Activated CD4-positive, alpha-beta T cell treated with anti-CD3 and anti-CD28 coated beads, Interleukin-2, amount 10 ng/mL, durations not matched to agents 7 days and 5 days (primary cell): ENCODE data around the gene UMAD1. TPM values are rescaled to one million over a fixed set of nuclear protein-coding genes. Genes with fewer than 3 reads are reported as not detected.

Source experiments
- CTCF ChIA-PET: fragments of 350-600 bp; sonication (Branson Sonifier 250); formaldehyde crosslinking; loops from one replicate; lab custom pipeline; 2021; ENCODE audit warnings: antibody characterized with exemption; lab: Charles Lee
- POLR2A ChIA-PET: fragments of 350-600 bp; sonication (Branson Sonifier 250); formaldehyde crosslinking; loops from one replicate; lab custom pipeline; 2021; ENCODE audit warnings: antibody characterized with exemption; lab: Charles Lee
- DNase-seq: peaks from one replicate; pipeline ENCODE4 v3.0.0-alpha.2; 2020
- H3K27ac Mint-ChIP-seq: one replicate; pipeline ENCODE4 v1.8.0; 2021; ENCODE audit warnings: mild to moderate bottlenecking, moderate library complexity, mixed read lengths
- H3K27me3 Mint-ChIP-seq: one replicate; pipeline ENCODE4 v1.8.0; 2021; ENCODE audit warnings: mixed read lengths
- H3K36me3 Mint-ChIP-seq: one replicate; pipeline ENCODE4 v1.8.0; 2021; ENCODE audit warnings: low read depth, mixed read lengths
- H3K4me1 Mint-ChIP-seq: one replicate; pipeline ENCODE4 v1.8.0; 2021; ENCODE audit warnings: mixed read lengths
- H3K4me3 Mint-ChIP-seq: one replicate; pipeline ENCODE4 v1.8.0; 2021; ENCODE audit warnings: mild to moderate bottlenecking, moderate library complexity, mixed read lengths
- H3K9me3 Mint-ChIP-seq: one replicate; pipeline ENCODE4 v1.8.0; 2021; ENCODE audit warnings: mixed read lengths
- total RNA-seq, 2 experiments: library from RNA; stranded (reverse); gene quantifications; one replicate each; pipeline ENCODE4 v1.2.3, GENCODE V29; 2021

UMAD1 gene
- total RNA-seq, result 10 to 100 TPM; 16.3 to 16.4 TPM

DNA sequence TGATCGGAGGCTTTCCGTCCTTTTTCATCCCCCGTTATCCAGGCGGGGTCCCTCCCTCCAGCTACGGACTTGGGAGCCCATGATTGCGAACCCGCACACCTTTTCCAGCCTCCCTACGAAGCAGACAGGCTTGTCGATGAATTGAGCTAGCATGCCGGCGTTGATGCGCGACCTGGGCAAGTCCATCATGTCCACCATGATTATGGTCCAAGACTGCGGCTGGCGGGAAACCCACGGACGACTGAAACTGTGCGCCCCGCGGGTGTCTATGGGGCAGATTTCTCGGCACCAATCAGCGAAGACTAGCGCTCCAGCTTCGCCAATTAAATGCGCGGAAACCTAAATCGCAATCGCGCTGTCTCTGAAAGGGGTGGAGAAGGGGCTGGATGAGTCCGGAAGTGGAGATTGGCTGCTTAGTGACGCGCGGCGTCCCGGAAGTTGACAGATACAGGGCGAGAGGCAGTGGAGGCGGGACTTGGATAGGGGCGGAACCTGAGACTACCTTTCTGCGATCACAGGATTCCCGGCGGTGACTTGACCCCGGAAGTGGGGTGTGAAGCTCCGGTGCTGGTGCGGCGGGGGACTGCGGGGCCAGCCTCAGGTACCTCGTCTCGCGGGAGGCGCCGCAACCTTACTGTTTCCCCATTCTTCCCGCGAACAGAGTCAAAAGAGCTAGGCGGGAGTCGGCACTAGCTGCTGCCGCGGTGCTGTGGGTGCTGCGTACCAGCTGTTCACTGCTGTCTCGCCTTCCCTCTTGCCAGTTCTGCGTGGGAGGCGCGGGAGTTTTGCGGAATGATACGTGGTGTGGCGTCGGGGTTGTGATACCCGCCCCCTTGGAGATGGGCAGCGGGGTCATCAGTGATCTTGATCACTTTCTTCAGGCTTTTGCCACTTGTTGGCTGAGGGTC lies at the start of gene UMAD1:
TSS of gene UMAD1 (plus strand) at position 532 of the 908 bp plus-strand sequence. CDS start 32,620 bp downstream, outside the sequence.
- POLR2A ChIA-PET, result interaction anchor here (0.5 to 0.6 kb wide), 4 partner anchors 60 to 502 kb away, joined by 3 to 11 read pairs (median 5); no protein-coding TSS in a partner anchor
- Mint-ChIP-seq H3K36me3 (peaks cover 36% of the 10 kb centered on the region), H3K9me3 (no peaks in the 10 kb centered on the region), H3K27me3 (no peaks in the 10 kb centered on the region), H3K27ac (peak within 1 kb of the TSS; percentile 99), H3K4me1 (peaks cover 38% of the 10 kb centered on the region), H3K4me3 (peak within 1 kb of the TSS; percentile 92)
- peak; percentile 99 for DNase-seq
- CTCF ChIA-PET, result interaction anchor here (0.6 to 1.2 kb wide), 6 partner anchors 10 to 537 kb away, joined by 3 to 4 read pairs (median 3); no protein-coding TSS in a partner anchor

DNA sequence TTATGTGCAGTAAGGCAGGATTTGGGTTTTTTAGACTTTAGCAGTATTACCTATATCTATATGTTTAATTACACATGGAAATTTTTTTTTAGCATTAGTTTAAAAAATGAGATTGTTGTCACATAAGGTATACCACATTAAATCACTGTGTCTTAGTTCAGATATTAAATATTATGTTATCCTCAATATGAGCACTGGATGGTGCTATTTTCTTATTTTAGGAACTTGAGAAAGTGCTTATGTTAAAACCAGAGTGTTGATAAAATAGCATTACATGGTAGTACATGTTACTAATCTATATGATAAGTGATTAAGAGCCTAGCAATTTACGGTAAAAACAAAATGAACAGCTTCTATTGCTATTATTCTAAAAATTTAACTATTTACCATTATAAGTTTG lies 45.1 kb upstream of the UMAD1 start:
- no peaks in the 10 kb centered on the region for H3K4me1 Mint-ChIP-seq
- DNase-seq, result no peak
- no peaks in the 10 kb centered on the region for H3K27me3 Mint-ChIP-seq
- H3K27ac Mint-ChIP-seq, result no peak overlapping the region
- H3K36me3 Mint-ChIP-seq, result peaks cover 29% of the 10 kb centered on the region
- ChIA-PET POLR2A (interaction anchor here (0.6 kb wide), 1 partner anchor 60 kb away, joined by 3 read pairs; no protein-coding TSS in a partner anchor), CTCF (interaction anchor here (1.5 kb wide), 1 partner anchor 28 kb away, joined by 3 read pairs; no protein-coding TSS in a partner anchor)
- H3K4me3 Mint-ChIP-seq, result no peak overlapping the region
- peaks cover 6% of the 10 kb centered on the region for H3K9me3 Mint-ChIP-seq

DNA sequence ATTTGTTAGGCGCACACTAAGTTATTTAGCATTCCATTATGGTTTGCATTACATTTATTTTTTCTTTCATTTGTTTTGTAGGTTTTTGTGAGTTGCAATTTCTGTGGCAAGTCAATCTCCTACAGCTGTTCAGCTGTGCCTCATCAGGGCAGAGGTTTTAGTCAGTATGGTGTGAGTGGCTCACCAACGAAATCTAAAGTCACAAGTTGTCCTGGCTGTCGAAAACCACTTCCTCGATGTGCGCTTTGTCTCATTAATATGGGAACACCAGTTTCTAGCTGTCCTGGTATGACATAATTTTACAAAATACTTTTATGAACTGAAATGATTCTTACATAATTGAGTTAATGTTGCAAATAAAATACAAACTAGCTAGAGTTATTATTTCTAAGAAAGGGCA lies 44.4 kb upstream of the UMAD1 start:
- ChIA-PET POLR2A (interaction anchor here (0.6 kb wide), 1 partner anchor 59 kb away, joined by 3 read pairs; no protein-coding TSS in a partner anchor), CTCF (interaction anchor here (1.1 to 1.5 kb wide), 2 partner anchors 28 to 44 kb away, joined by 3 read pairs; partner anchors contain the start of gene UMAD1)
- Mint-ChIP-seq H3K27ac (no peak overlapping the region), H3K27me3 (no peaks in the 10 kb centered on the region), H3K9me3 (peaks cover 10% of the 10 kb centered on the region), H3K4me1 (no peaks in the 10 kb centered on the region), H3K4me3 (no peak overlapping the region), H3K36me3 (peaks cover 31% of the 10 kb centered on the region)
- no peak for DNase-seq

DNA sequence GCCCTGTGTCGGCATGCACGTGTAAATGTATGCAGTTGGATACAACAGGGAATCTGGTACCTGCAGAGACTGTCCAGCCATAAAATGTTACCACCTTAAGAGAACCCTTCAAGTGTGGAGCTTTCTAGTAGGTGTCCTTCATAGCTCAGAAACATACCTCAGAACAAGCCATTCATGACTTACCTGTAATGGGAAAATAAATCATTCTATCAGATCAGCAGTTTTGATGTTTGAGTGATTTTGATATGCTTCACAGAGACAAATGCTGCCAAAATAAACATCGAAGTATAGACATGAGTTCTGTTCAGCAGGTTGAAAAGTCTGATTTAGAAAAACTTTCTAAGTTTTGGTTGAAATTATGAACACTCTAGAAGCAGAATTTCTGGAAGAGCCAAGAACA lies 33.5 kb upstream of the UMAD1 start:
- H3K36me3 Mint-ChIP-seq, result peaks cover 7% of the 10 kb centered on the region
- no peak overlapping the region for H3K4me3 Mint-ChIP-seq
- ChIA-PET CTCF (interaction anchor here (0.6 kb wide), 1 partner anchor 17 kb away, joined by 5 read pairs; no protein-coding TSS in a partner anchor), POLR2A (no interaction called here)
- no peak overlapping the region for H3K27ac Mint-ChIP-seq
- H3K27me3 Mint-ChIP-seq, result no peaks in the 10 kb centered on the region
- DNase-seq, result no peak
- no peaks in the 10 kb centered on the region for H3K4me1 Mint-ChIP-seq
- no peaks in the 10 kb centered on the region for H3K9me3 Mint-ChIP-seq

DNA sequence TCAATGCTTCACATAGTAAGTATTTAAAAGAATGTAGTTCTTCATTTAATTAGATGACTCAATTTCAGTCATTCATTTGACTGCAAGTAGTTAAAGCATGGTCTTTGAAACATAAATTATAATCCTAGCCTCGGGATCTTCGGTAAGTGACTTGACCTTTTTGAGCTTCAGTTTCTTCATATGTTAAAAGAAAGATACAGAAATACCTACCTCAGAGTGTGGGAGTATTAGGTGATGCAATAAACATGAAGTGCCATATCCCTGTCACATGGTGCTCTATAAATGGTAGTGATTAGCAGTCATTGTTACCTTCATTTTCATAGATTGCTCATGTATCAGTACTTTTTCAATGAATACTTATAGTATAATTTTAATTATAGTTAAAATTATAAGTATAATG lies 31.2 kb upstream of the UMAD1 start:
- Mint-ChIP-seq H3K27ac (no peak overlapping the region), H3K4me1 (no peaks in the 10 kb centered on the region), H3K36me3 (peaks cover 7% of the 10 kb centered on the region), H3K4me3 (no peak overlapping the region), H3K9me3 (no peaks in the 10 kb centered on the region), H3K27me3 (no peaks in the 10 kb centered on the region)
- CTCF ChIA-PET, result no interaction called here
- POLR2A ChIA-PET, result interaction anchor here (0.6 kb wide), 1 partner anchor 215 kb away, joined by 3 read pairs; no protein-coding TSS in a partner anchor
- no peak for DNase-seq

DNA sequence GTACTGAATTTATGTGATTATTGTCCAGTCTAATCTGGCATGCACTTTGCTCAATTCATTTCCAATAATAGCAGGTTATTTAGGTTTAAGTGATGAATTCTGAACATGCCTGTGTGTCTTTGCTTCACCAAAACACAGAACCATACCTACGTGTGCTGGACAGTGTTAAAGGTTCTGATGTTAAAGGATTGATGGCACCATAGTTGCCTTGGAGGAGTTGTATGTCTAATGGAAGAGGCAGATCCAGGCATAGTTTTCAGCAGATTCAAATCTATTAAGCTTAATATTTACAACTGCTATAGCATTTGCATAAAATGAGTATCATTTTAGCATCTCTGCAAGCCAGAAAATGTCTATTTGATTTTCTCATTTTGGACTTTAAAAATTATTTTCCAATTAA lies 28.0 kb upstream of the UMAD1 start:
- Mint-ChIP-seq H3K36me3 (peaks cover 4% of the 10 kb centered on the region), H3K27me3 (no peaks in the 10 kb centered on the region), H3K27ac (no peak overlapping the region), H3K9me3 (no peaks in the 10 kb centered on the region), H3K4me3 (no peak overlapping the region), H3K4me1 (peaks cover 4% of the 10 kb centered on the region)
- POLR2A ChIA-PET, result no interaction called here
- CTCF ChIA-PET, result no interaction called here
- DNase-seq, result no peak

DNA sequence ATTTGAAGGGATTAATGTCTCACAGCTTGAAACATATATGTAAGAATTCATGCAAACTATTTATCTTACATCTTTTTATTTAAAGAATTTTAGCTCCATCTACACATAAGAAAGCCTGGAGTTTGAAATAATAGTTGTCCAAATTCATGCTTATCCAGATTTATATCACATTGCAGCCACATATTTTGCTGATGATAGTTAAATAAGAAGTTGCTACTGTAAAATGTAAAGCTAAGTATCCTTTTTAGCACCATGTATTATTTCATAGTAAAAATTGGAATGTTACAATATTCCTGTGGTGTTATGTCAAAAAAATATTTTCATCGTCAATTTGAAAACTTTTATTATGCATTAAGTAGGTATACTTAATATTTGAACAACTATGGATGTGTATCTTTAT lies 27.3 kb upstream of the UMAD1 start:
- no peaks in the 10 kb centered on the region for H3K27me3 Mint-ChIP-seq
- H3K27ac Mint-ChIP-seq, result no peak overlapping the region
- peaks cover 7% of the 10 kb centered on the region for H3K4me1 Mint-ChIP-seq
- H3K36me3 Mint-ChIP-seq, result no peaks in the 10 kb centered on the region
- ChIA-PET CTCF (no interaction called here), POLR2A (no interaction called here)
- no peak overlapping the region for H3K4me3 Mint-ChIP-seq
- no peaks in the 10 kb centered on the region for H3K9me3 Mint-ChIP-seq
- DNase-seq, result no peak

DNA sequence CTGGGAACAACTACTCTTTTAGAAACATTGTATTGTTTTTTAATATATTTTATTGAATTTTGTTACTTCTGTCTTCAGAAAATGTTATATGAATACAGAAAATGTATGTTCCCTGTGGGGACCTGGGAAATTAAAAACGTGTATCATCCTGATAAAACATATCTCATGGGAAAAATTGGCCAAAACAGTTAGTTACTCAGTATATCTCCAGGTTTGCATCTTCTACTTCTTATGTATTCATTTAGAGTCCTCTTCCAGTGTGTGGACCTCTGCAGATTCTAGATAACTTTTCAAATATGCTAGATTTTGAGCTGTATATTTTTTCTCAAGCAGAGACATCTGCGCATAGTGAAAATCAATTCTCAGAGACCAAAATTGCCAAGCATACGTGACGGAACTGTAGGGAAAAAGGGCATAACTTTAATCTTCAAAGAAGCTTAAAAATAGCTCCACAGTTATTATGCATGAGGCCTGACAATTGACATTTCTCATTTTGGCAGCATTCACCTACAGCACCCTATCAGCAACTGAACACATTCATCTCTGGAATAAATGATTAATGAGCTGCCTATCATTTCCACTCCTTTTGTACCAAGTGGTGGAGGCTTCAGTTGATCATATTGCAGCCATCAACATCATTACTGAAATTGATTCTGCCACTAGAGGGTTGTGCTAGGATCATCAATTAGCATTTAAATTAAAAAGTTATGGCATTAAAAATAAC lies 26.4 kb upstream of the UMAD1 start:
- ChIA-PET POLR2A (no interaction called here), CTCF (no interaction called here)
- no peaks in the 10 kb centered on the region for H3K36me3 Mint-ChIP-seq
- H3K9me3 Mint-ChIP-seq, result no peaks in the 10 kb centered on the region
- no peak for DNase-seq
- H3K27ac Mint-ChIP-seq, result no peak overlapping the region
- H3K27me3 Mint-ChIP-seq, result no peaks in the 10 kb centered on the region
- H3K4me1 Mint-ChIP-seq, result peaks cover 7% of the 10 kb centered on the region
- H3K4me3 Mint-ChIP-seq, result no peak overlapping the region

DNA sequence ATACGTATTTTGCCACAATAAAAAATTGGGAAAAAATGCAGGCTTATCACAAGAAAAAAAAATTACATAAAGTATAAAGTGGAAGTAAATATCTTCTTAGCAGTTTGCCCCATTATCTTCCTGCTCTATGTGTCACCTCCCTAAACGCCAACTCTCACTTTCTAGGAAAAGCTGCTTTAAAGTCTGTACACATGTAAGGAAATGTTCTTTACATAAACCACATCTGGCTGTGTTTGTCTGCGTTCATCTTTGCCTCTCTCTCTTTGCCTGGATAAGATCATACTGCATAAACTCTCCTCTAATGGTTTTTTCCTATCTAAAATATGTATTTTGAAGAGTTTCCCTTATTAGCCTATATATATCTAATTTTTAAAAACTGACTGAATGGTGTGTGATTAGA lies 23.0 kb upstream of the UMAD1 start:
- Mint-ChIP-seq H3K4me1 (peaks cover 7% of the 10 kb centered on the region), H3K4me3 (no peak overlapping the region), H3K27ac (no peak overlapping the region), H3K27me3 (no peaks in the 10 kb centered on the region), H3K36me3 (no peaks in the 10 kb centered on the region), H3K9me3 (no peaks in the 10 kb centered on the region)
- DNase-seq, result no peak
- CTCF ChIA-PET, result no interaction called here
- POLR2A ChIA-PET, result no interaction called here

DNA sequence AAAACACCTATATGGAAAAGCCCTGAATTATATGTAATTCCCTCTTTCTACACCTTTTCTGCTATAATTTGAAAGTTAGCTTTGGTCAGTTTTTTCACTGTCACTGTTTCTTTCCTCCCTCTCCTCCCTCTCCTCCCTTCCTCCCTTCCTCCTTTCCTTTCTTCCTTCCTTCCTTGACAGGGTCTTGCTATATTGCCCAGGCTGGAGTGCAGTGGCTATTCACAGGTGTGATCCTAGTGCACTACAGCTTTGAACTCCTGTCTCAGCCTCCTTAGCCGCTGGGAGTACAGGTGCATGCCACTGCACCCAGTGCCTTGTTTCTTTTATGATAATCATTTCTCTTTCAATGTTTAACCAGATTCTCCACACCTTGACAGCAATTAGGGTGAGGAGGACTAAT lies 22.1 kb upstream of the UMAD1 start:
- H3K4me3 Mint-ChIP-seq, result no peak overlapping the region
- ChIA-PET POLR2A (no interaction called here), CTCF (no interaction called here)
- peaks cover 7% of the 10 kb centered on the region for H3K4me1 Mint-ChIP-seq
- DNase-seq, result no peak
- H3K27ac Mint-ChIP-seq, result no peak overlapping the region
- no peaks in the 10 kb centered on the region for H3K9me3 Mint-ChIP-seq
- no peaks in the 10 kb centered on the region for H3K27me3 Mint-ChIP-seq
- H3K36me3 Mint-ChIP-seq, result no peaks in the 10 kb centered on the region

DNA sequence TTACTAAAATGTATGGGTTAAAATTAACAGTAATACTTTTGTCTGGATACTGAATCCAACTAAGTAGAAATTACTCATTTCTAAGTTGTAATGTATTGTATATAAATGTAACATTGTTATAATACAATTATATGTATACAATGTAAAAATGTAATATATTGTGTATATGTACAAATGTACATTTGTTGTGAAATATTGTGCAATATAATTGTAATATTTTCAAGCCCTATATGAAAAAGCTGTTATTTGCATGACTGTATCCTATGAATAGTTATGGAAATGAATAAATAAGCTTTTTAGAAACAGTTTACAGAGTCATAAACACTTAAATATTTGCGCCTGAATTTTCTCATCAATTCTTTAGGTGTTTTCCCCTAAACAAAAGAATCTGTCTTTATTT lies 20.3 kb upstream of the UMAD1 start:
- no peaks in the 10 kb centered on the region for H3K36me3 Mint-ChIP-seq
- H3K4me3 Mint-ChIP-seq, result no peak overlapping the region
- H3K27ac Mint-ChIP-seq, result no peak overlapping the region
- ChIA-PET POLR2A (no interaction called here), CTCF (no interaction called here)
- peaks cover 2% of the 10 kb centered on the region for H3K27me3 Mint-ChIP-seq
- DNase-seq, result no peak
- no peaks in the 10 kb centered on the region for H3K9me3 Mint-ChIP-seq
- peaks cover 7% of the 10 kb centered on the region for H3K4me1 Mint-ChIP-seq

DNA sequence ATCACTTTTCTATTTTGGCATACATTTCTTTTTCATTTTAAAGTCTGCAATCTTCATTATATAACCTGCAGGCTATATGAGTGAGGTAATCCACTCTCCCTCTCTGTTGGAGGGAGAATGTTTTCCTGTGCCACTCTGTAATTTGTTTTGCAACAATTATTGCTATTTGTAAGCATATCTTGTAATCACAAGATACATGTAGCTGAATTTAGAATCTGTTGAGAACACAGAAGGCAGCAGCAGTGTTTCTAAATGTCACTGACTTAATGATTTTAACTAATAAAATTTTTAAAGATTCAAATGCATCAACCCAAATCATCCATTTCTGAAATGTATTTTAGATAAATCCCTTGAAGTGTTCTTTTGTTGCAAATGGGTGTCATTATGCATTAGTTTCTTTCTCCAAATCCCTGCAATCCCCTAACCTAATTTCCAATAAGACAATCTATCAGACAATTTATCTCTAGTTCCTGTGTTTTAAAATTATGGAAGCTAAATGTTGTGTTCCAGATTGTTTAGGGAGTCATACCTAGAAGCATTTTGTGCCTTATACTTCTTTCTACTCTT lies 19.8 kb upstream of the UMAD1 start:
- peaks cover 2% of the 10 kb centered on the region for H3K27me3 Mint-ChIP-seq
- no peak overlapping the region for H3K4me3 Mint-ChIP-seq
- no peaks in the 10 kb centered on the region for H3K36me3 Mint-ChIP-seq
- ChIA-PET CTCF (no interaction called here), POLR2A (no interaction called here)
- H3K4me1 Mint-ChIP-seq, result peaks cover 7% of the 10 kb centered on the region
- no peak overlapping the region for H3K27ac Mint-ChIP-seq
- no peak for DNase-seq
- H3K9me3 Mint-ChIP-seq, result no peaks in the 10 kb centered on the region
